IMR-90 (cell line): ENCODE data around the gene TNK2. TPM values are rescaled to one million over a fixed set of nuclear protein-coding genes. Genes with fewer than 3 reads are reported as not detected.
"Not testable (repeated sequence)": the region's sequence is repeated elsewhere in the genome, so short reads cannot be mapped to it uniquely, and the experiment has no call there.

Experiments
- ATAC-seq: fragments of 200-7000 bp; cut with Tn5 transposase; 2 replicates; pipeline ENCODE4 v1.9.1; 2020; ENCODE audit warnings: low read depth, mild to moderate bottlenecking, moderate library complexity
- BruUV-seq: library from RNA; stranded (reverse); fragments of 400-500 nt; replicated peaks from 2 replicates; lab custom pipeline; 2021; lab: Mats Ljungman, UMichigan
- CTCF ChIA-PET: fragments of 300-600 bp; formaldehyde crosslinking; extraction: SDS; loops from one replicate; lab custom pipeline; 2021; ENCODE audit warnings: antibody characterized with exemption; lab: Yijun Ruan, JAX
- POLR2A ChIA-PET: fragments of 300-600 bp; sonication (Branson Sonifier 250); formaldehyde crosslinking; loops from one replicate; lab custom pipeline; 2022; ENCODE audit warnings: antibody characterized with exemption; ENCODE audit not compliant: unreplicated experiment; lab: Charles Lee
- DNase-seq: peaks from one replicate; pipeline ENCODE4 v3.0.0; 2013
- H2AFZ ChIP-seq: replicated peaks from 2 replicates; pipeline ENCODE3; 2013; ENCODE audit warnings: low read length, mild to moderate bottlenecking; ENCODE audit not compliant: poor library complexity
- H2AK5ac ChIP-seq: 2 replicates; pipeline ENCODE4 v1.6.1; 2013; ENCODE audit warnings: low read depth, low read length, inconsistent platforms
- H2AK9ac ChIP-seq: replicated peaks from 2 replicates; pipeline ENCODE3; 2013; ENCODE audit warnings: mild to moderate bottlenecking, low read depth, low read length, moderate library complexity; ENCODE audit not compliant: poor library complexity
- H2BK120ac ChIP-seq: 2 replicates; pipeline ENCODE4 v1.6.1; 2013; ENCODE audit warnings: low read depth, low read length, inconsistent platforms
- H2BK15ac ChIP-seq: 3 replicates; pipeline ENCODE4 v1.6.1; 2013; ENCODE audit warnings: low read depth, low read length, inconsistent platforms
- H2BK20ac ChIP-seq: 2 replicates; pipeline ENCODE4 v1.6.1; 2013; ENCODE audit warnings: low read depth, mild to moderate bottlenecking, inconsistent platforms, low read length, moderate library complexity
- H2BK5ac ChIP-seq: 2 replicates; pipeline ENCODE4 v1.6.1; 2013; ENCODE audit warnings: mild to moderate bottlenecking, low read depth, low read length, inconsistent platforms; ENCODE audit not compliant: poor library complexity, severe bottlenecking
- H3K14ac ChIP-seq: replicated peaks from 2 replicates; pipeline ENCODE4 v1.6.1; 2013; ENCODE audit warnings: low read depth, low read length, inconsistent platforms
- H3K18ac ChIP-seq: 2 replicates; pipeline ENCODE4 v1.6.1; 2013; ENCODE audit warnings: low read depth, low read length, control low read depth
- H3K23ac ChIP-seq: 2 replicates; pipeline ENCODE4 v1.6.1; 2013; ENCODE audit warnings: low read depth, low read length, inconsistent platforms
- H3K27ac ChIP-seq: 2 replicates; pipeline ENCODE4 v1.5.1; 2013; ENCODE audit warnings: mild to moderate bottlenecking, control low read depth, low read length; ENCODE audit not compliant: insufficient read depth
- H3K27me3 ChIP-seq: 2 replicates; pipeline ENCODE4 v1.6.1; 2013; ENCODE audit warnings: low read length; ENCODE audit not compliant: control insufficient read depth, insufficient read depth
- H3K36me3 ChIP-seq: 2 replicates; pipeline ENCODE4 v1.6.1; 2013; ENCODE audit warnings: low read length, mixed read lengths; ENCODE audit not compliant: control insufficient read depth, insufficient read depth
- H3K4ac ChIP-seq: 2 replicates; pipeline ENCODE4 v1.6.1; 2013; ENCODE audit warnings: low read depth, low read length, inconsistent platforms
- H3K4me1 ChIP-seq: 2 replicates; pipeline ENCODE4 v1.6.1; 2013; ENCODE audit warnings: low read length, mixed read lengths; ENCODE audit not compliant: control insufficient read depth, insufficient read depth
- H3K4me2 ChIP-seq: 2 replicates; pipeline ENCODE4 v1.6.1; 2013; ENCODE audit warnings: low read depth, mild to moderate bottlenecking, control low read depth, low read length, moderate library complexity
- H3K4me3 ChIP-seq: 2 replicates; pipeline ENCODE4 v1.5.1; 2013; ENCODE audit warnings: low read depth, mild to moderate bottlenecking, control low read depth, low read length, moderate library complexity; ENCODE audit not compliant: insufficient read depth
- H3K56ac ChIP-seq: 2 replicates; pipeline ENCODE4 v1.6.1; 2013; ENCODE audit warnings: low read length, inconsistent platforms; ENCODE audit not compliant: insufficient read depth; ENCODE audit errors: extremely low read depth
- H3K79me1 ChIP-seq, 2 experiments: 2 replicates each; pipeline ENCODE4 v1.6.1; 2013; ENCODE audit warnings: low read length in 2 of 2, inconsistent platforms in 1 of 2, low read depth in 1 of 2
- H3K9ac ChIP-seq: 2 replicates; pipeline ENCODE4 v1.6.1; 2013; ENCODE audit warnings: low read depth, low read length, control low read depth
- H3K9me1 ChIP-seq: 2 replicates; pipeline ENCODE4 v1.6.1; 2013; ENCODE audit warnings: low read length, inconsistent platforms; ENCODE audit not compliant: insufficient read depth
- H3K9me3 ChIP-seq: 2 replicates; pipeline ENCODE4 v1.6.1; 2013; ENCODE audit warnings: low read length; ENCODE audit not compliant: control insufficient read depth, insufficient read depth
- H4K20me1 ChIP-seq: 2 replicates; pipeline ENCODE4 v1.6.1; 2013; ENCODE audit warnings: low read length, inconsistent platforms; ENCODE audit not compliant: insufficient read depth
- H4K5ac ChIP-seq: 2 replicates; pipeline ENCODE4 v1.6.1; 2013; ENCODE audit warnings: mild to moderate bottlenecking, low read depth, low read length, control low read depth
- H4K8ac ChIP-seq, 2 experiments: 2 replicates each; pipeline ENCODE4 v1.6.1; 2013; ENCODE audit warnings: low read depth in 2 of 2, low read length in 2 of 2, control low read depth in 1 of 2, inconsistent platforms in 1 of 2
- H4K91ac ChIP-seq: 2 replicates; pipeline ENCODE4 v1.6.1; 2013; ENCODE audit warnings: low read depth, low read length, inconsistent platforms; ENCODE audit not compliant: insufficient read depth
- WGBS, 2 experiments: methylation state at CpG; one replicate each; pipeline versions ENCODE4 v1.1.5 to v1.1.7; 2013; ENCODE audit warnings: missing lambda C conversion rate in 2 of 2; ENCODE audit not compliant: insufficient read length in 1 of 2; ENCODE audit errors: extremely low coverage in 2 of 2; 5-methylcytosine and 5-hydroxymethylcytosine counted together
- dilution Hi-C: fragments of 300-500 bp; cut with HindIII; formaldehyde crosslinking; loops from one replicate; pipeline ENCODE4 v1.14.3; 2018; ENCODE audit warnings: low sequenced_read_pairs; ENCODE audit not compliant: unreplicated experiment
- in situ Hi-C: fragments of 300-500 bp; cut with MboI; formaldehyde crosslinking; loops from 3 replicates; pipeline ENCODE4 v1.14.3; 2019; ENCODE audit warnings: low sequenced_read_pairs, inconsistent platforms, mixed read lengths
- intact Hi-C: fragments of 100-400 bp; cut with micrococcal nuclease; formaldehyde crosslinking; loops from 2 replicates; pipeline ENCODE4 v1.10.0; 2022
- polyA plus RNA-seq, 3 experiments: library from polyadenylated mRNA; depleted of rRNA; stranded (reverse); fragments of >200 nt; gene quantifications; 2 replicates each; pipeline ENCODE4 v1.2.3, GENCODE V29; 2012; ENCODE audit warnings: low replicate concordance in 1 of 3
- total RNA-seq: library from RNA; depleted of rRNA; stranded (reverse); fragments of >200 nt; gene quantifications from 2 replicates; pipeline ENCODE4 v1.2.3, GENCODE V29; 2012

The TNK2 gene
- total and polyA plus RNA-seq, 2 of the 4 experiments (the other 2 are of a cell fraction): 2.2 to 13.8 TPM

DNA sequence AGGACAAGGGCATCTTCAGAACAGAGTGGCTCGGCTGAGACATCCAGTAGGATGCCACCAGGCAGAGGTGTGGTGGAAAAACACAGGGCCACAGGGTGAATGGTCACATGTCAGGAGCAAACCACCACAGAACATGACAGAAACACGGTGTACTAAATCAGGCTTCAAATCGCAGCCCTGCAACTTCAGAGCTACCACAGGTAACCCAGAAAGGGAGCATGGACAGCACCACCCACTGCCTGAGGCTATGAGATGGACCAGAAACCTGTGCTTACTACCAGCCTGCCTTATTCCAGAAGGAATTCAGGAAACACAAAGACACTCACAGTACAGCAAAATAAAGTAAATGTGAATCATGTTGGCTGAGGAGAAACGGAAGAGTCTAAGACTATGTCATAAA is 41.8 kb upstream of the TNK2 start:
- H3K36me3 ChIP-seq, H3K23ac ChIP-seq, H4K8ac ChIP-seq, H4K5ac ChIP-seq, H3K27me3 ChIP-seq, DNase-seq, H3K14ac ChIP-seq, H3K4ac ChIP-seq, H3K4me3 ChIP-seq, H4K20me1 ChIP-seq, H2AK5ac ChIP-seq, H4K91ac ChIP-seq, H2BK15ac ChIP-seq, H3K18ac ChIP-seq, intact Hi-C loops, CTCF ChIA-PET, H2BK20ac ChIP-seq, H3K9me3 ChIP-seq, H2AFZ ChIP-seq, POLR2A ChIA-PET, H3K9ac ChIP-seq, H3K4me2 ChIP-seq, H2BK120ac ChIP-seq, H3K4me1 ChIP-seq, BruUV-seq, H3K56ac ChIP-seq, H3K27ac ChIP-seq, H3K9me1 ChIP-seq, H3K79me1 ChIP-seq, H2AK9ac ChIP-seq, H2BK5ac ChIP-seq, dilution Hi-C loops, ATAC-seq: not testable (repeated sequence)
- in situ Hi-C loops: loop anchor here (25.0 kb wide), 1 partner anchor 263 kb away; no protein-coding TSS in a partner anchor
- WGBS, 2 experiments: 88% methylated on average over 1 of the region's 4 CpGs; no CpG with 5 or more reads in 1 of the 2 experiments

DNA sequence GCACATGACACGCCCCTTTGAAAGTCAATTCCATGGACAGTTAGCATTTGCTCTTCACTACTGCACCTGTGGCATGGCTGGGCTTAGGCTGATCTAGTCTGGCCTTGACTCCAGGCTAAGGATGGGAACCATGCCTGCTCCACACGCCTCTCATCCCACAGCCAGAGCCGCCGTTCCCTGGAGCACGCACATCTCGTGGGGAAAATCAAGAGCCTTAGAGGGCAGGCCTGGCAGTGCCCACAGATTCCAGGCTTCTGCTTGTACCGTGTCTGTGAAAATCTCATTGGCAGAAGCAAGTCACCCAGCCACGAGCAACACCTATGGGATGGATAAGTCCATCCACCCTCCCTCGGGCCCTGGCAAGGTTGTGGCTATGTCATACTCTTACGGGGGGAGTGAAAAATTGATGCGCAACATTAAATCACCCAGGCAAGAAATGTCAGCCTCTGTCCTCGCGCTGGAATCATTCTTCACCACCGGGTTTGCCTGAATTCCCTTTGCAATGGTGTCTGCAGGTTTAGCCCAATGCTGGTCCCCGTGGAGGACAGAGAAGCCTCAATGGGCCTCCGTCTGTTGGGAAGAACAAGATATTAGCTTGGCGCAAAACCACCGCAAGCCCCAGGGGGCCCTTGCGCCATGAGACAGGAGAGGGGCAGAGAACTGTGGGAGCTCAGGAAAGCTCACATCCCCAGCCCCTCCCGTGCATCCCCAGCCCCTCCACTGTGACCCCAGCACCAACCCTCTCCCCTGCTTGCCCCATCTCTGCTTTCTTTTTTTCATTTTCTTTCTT is 38.8 kb upstream of the TNK2 start:
- H4K5ac ChIP-seq, H2BK5ac ChIP-seq, H2BK120ac ChIP-seq, H3K9ac ChIP-seq, CTCF ChIA-PET, H3K4me1 ChIP-seq, H2BK15ac ChIP-seq, POLR2A ChIA-PET, H4K8ac ChIP-seq, H3K14ac ChIP-seq, DNase-seq, H2AK9ac ChIP-seq, H2BK20ac ChIP-seq, H3K27me3 ChIP-seq, intact Hi-C loops, H3K36me3 ChIP-seq, dilution Hi-C loops, ATAC-seq, H3K4me2 ChIP-seq, H3K56ac ChIP-seq, H3K18ac ChIP-seq, H3K79me1 ChIP-seq, H2AFZ ChIP-seq, BruUV-seq, H3K27ac ChIP-seq, H3K4me3 ChIP-seq, H3K9me3 ChIP-seq, H4K20me1 ChIP-seq, H3K9me1 ChIP-seq, H3K4ac ChIP-seq, H2AK5ac ChIP-seq, in situ Hi-C loops, H3K23ac ChIP-seq, H4K91ac ChIP-seq: not testable (repeated sequence)
- WGBS, 2 experiments: 83% methylated on average over 2 of the region's 20 CpGs; no CpG with 5 or more reads in 1 of the 2 experiments
